DND-41 (cell line): Measurements from ENCODE around the gene NR1H4.

Source experiments
- ATAC-seq: fragments of 200-7000 bp; cut with Tn5 transposase; 3 replicates; pipeline ENCODE4 v1.9.1; 2021; ENCODE audit warnings: low read depth; ENCODE audit not compliant: insufficient read depth
- DNase-seq: peaks from one replicate; pipeline ENCODE4 v3.0.0-alpha.2; 2020
- H2AFZ ChIP-seq: 2 replicates; pipeline ENCODE4 v1.6.0; 2012; ENCODE audit warnings: low read depth, low read length
- H3K27ac ChIP-seq: 2 replicates; pipeline ENCODE4 v1.5.1; 2012; ENCODE audit warnings: low read length, inconsistent platforms
- H3K27me3 ChIP-seq: fragments of 200-600 bp; sonication (generic); 2 replicates; pipeline ENCODE4 v1.6.0; 2012; ENCODE audit warnings: low read length, mild to moderate bottlenecking, inconsistent platforms; ENCODE audit not compliant: insufficient read depth, poor library complexity
- H3K36me3 ChIP-seq: 2 replicates; pipeline ENCODE4 v1.5.1; 2012; ENCODE audit warnings: low read length, inconsistent platforms; ENCODE audit not compliant: insufficient read depth
- H3K4me1 ChIP-seq: 2 replicates; pipeline ENCODE4 v1.5.1; 2012; ENCODE audit warnings: mild to moderate bottlenecking, low read length; ENCODE audit not compliant: insufficient read depth
- H3K4me2 ChIP-seq: 2 replicates; pipeline ENCODE4 v1.6.0; 2012; ENCODE audit warnings: mild to moderate bottlenecking, moderate library complexity, low read length, inconsistent platforms; ENCODE audit not compliant: insufficient read depth
- H3K4me3 ChIP-seq, 2 experiments: fragments of 200-600 bp in 1 of 2; shearing (Covaris generic) in 1 of 2; 2 replicates each; pipeline ENCODE4 v1.5.1; 2012 to 2016; ENCODE audit warnings: inconsistent platforms in 2 of 2, low read length in 2 of 2, mild to moderate bottlenecking in 2 of 2, low read depth in 1 of 2, moderate library complexity in 1 of 2
- H3K79me2 ChIP-seq: 2 replicates; pipeline ENCODE4 v1.6.0; 2012; ENCODE audit warnings: low read length, inconsistent platforms; ENCODE audit not compliant: insufficient read depth
- H3K9ac ChIP-seq: 2 replicates; pipeline ENCODE4 v1.6.0; 2012; ENCODE audit warnings: low read depth, mild to moderate bottlenecking, inconsistent platforms, low read length, moderate library complexity
- H3K9me3 ChIP-seq: 2 replicates; pipeline ENCODE4 v1.5.1; 2012; ENCODE audit warnings: low read length, moderate library complexity, mild to moderate bottlenecking, inconsistent platforms; ENCODE audit not compliant: insufficient read depth, severe bottlenecking
- H4K20me1 ChIP-seq: 2 replicates; pipeline ENCODE4 v1.6.0; 2012; ENCODE audit warnings: low read length; ENCODE audit not compliant: insufficient read depth
- EZH2 ChIP-seq: IDR thresholded peaks from 3 replicates; pipeline ENCODE4 v1.6.1; 2012; ENCODE audit warnings: borderline replicate concordance, low read depth, mild to moderate bottlenecking, moderate library complexity, low read length, inconsistent platforms; ENCODE audit not compliant: severe bottlenecking
- TF ChIP-seq, protein P1 (sequence below): IDR thresholded peaks from 2 replicates; pipeline ENCODE4 v1.5.1; 2012; ENCODE audit warnings: borderline replicate concordance, low read length, moderate library complexity, mild to moderate bottlenecking; ENCODE audit not compliant: poor library complexity, severe bottlenecking; ENCODE audit errors: extremely low read depth

The NR1H4 gene

DNA sequence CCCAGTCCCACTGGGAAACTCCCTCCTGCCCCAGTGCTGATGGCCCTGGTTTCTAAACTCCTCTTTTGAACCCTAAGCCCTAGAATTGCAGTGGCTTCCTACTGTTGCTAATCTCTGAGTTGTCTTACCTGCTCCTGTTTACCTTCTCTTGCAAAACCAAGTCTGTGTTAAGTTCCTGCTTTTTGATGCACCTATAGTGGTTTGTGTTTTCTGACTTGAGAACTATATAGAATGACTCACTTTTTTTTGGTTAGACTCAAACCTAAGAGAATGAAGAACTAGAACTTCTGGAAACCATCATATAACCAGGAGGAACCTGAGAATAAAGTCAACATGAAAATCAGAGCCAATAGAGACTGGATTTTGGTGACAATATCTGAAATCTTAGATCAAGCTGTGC lies 94.3 kb downstream of the NR1H4 start:
- no peaks in the 10 kb centered on the region for H3K36me3 ChIP-seq
- no peaks in the 10 kb centered on the region for H4K20me1 ChIP-seq
- H3K27me3 ChIP-seq, result no peaks in the 10 kb centered on the region
- no peaks in the 10 kb centered on the region for H3K4me1 ChIP-seq
- no peak overlapping the region for H3K9ac ChIP-seq
- H3K27ac ChIP-seq, result no peak overlapping the region
- TF ChIP-seq EZH2, result no peak
- TF ChIP-seq, protein P1, sequence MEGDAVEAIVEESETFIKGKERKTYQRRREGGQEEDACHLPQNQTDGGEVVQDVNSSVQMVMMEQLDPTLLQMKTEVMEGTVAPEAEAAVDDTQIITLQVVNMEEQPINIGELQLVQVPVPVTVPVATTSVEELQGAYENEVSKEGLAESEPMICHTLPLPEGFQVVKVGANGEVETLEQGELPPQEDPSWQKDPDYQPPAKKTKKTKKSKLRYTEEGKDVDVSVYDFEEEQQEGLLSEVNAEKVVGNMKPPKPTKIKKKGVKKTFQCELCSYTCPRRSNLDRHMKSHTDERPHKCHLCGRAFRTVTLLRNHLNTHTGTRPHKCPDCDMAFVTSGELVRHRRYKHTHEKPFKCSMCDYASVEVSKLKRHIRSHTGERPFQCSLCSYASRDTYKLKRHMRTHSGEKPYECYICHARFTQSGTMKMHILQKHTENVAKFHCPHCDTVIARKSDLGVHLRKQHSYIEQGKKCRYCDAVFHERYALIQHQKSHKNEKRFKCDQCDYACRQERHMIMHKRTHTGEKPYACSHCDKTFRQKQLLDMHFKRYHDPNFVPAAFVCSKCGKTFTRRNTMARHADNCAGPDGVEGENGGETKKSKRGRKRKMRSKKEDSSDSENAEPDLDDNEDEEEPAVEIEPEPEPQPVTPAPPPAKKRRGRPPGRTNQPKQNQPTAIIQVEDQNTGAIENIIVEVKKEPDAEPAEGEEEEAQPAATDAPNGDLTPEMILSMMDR, result no peak
- DNase-seq (no peak), ATAC-seq (no peak)
- no peak overlapping the region for H3K4me3 ChIP-seq
- H3K4me2 ChIP-seq, result no peak overlapping the region
- no peaks in the 10 kb centered on the region for H3K79me2 ChIP-seq
- H2AFZ ChIP-seq, result no peak overlapping the region
- no peaks in the 10 kb centered on the region for H3K9me3 ChIP-seq

DNA sequence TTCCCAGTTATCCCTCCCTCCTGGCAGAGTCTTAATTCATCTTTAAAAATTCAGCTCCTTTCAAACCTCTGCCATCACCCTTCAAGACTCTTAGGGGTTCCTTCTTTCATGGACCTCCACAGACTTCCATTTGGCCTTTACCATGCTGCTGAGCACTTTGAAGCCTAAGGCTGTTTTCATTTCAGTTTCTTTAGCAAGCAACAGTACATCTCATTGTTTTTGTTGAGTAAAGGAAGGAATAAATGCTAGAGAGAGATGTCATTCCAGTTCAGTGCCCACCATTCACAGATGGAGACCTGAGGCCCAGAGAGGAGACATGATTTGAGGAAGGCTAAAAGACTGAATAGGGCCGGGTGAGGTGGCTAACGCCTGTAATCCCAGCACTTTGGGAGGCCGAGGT lies 98.5 kb downstream of the NR1H4 start:
- H3K4me1 ChIP-seq, result no peaks in the 10 kb centered on the region
- no peak for DNase-seq
- H3K36me3 ChIP-seq, result no peaks in the 10 kb centered on the region
- no peaks in the 10 kb centered on the region for H3K9me3 ChIP-seq
- H3K27ac ChIP-seq, result no peak overlapping the region
- no peak for ATAC-seq
- TF ChIP-seq, protein P1, result no peak
- no peak for TF ChIP-seq EZH2
- no peaks in the 10 kb centered on the region for H4K20me1 ChIP-seq
- H3K4me2 ChIP-seq, result no peak overlapping the region
- H3K9ac ChIP-seq, result no peak overlapping the region
- no peak overlapping the region for H3K4me3 ChIP-seq
- no peaks in the 10 kb centered on the region for H3K79me2 ChIP-seq
- H3K27me3 ChIP-seq, result no peaks in the 10 kb centered on the region
- H2AFZ ChIP-seq, result no peak overlapping the region

DNA sequence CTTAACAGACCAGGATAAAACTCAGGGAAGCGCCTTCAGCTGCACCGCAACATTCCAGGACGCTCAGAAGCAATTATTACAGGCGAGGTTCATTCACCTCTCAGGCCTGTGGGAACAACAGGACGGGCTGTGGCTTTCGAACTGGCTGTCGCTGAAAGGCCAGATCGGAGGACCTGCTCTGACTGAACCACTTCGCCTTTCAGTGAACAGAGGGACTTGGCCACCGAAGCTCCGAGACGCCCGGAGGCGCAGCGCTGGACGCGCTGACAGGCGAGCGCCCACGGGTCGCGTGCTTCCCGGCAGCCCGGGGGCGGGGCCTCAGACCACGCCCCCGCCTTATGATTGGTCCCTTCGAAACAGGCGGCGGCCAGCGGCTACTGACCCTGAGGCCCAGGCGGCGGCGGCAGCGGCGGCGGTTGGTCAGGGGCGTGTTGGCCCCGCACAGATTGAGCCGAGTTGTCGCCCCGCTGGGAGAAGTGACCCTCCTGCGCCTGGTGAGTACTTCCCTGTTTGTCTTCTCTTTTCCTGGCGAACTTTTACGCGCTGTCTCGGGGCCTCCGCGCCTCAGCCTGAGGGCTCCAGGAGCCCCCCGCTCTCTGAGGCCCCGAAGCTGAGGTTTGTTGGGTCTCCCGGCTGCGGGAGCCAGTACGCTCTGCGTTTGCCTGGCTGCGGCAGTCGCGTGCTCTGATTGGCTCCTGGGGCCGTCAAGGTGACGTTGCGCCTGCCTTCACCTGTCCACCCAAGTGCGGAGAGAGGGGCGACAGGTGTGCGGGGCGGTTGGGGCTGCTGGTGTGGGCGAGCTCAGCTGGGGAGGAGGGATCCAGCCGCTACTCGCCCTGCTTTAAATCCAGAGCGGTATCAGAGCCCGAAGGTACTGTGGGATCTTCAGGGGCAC lies 99.9 kb downstream of the NR1H4 start, which contains the start of gene GAS2L3:
TSS of gene GAS2L3 (plus strand) at position 393 of the 895 bp plus-strand sequence. CDS start 21,221 bp downstream, outside the sequence.
- Histone ChIP-seq H3K4me2 (no peak within 1 kb of the TSS), H3K27me3 (no peaks in the 10 kb centered on the region), H3K36me3 (no peaks in the 10 kb centered on the region), H3K4me3 (no peak within 1 kb of the TSS), H3K4me1 (no peaks in the 10 kb centered on the region), H4K20me1 (no peaks in the 10 kb centered on the region), H3K9me3 (no peaks in the 10 kb centered on the region), H3K9ac (no peak within 1 kb of the TSS), H3K27ac (no peak within 1 kb of the TSS), H3K79me2 (no peaks in the 10 kb centered on the region), H2AFZ (no peak within 1 kb of the TSS)
- DNase-seq (no peak), ATAC-seq (no peak)
- TF ChIP-seq EZH2, result no peak
- TF ChIP-seq, protein P1, result no peak
